PC-9 (cell line): ENCODE data around the gene LONP1.

Experiments used
- CTCF ChIP-seq: fragments of 200-600 bp; sonication (generic); conservative IDR thresholded peaks from 2 replicates; pipeline ENCODE4 v1.6.1; 2017; ENCODE audit warnings: mixed run types, antibody characterized with exemption, mild to moderate bottlenecking, moderate library complexity
- EZH2 ChIP-seq: fragments of 200-600 bp; sonication (generic); IDR thresholded peaks from 2 replicates; pipeline ENCODE4 v1.8.0; 2017; ENCODE audit warnings: antibody characterized with exemption, low read depth

- TF ChIP-seq CTCF = no peak
- TF ChIP-seq EZH2 = no peak
These were observed 74.5 kb downstream of the LONP1 start for GRCh38 chr19:5645409-5645808.
